IgD-negative memory B cell (primary cell): Measurements from ENCODE around the gene MTIF3. TPM values are rescaled to one million over a fixed set of nuclear protein-coding genes. Genes with fewer than 3 reads are reported as not detected.

ENCODE experiments used
- H3K27ac Mint-ChIP-seq, 3 donors: one replicate each; pipeline ENCODE4 v1.8.0; 2020 to 2022; ENCODE audit warnings: mild to moderate bottlenecking in 3 of 3, mixed read lengths in 3 of 3, moderate library complexity in 1 of 3
- H3K27me3 Mint-ChIP-seq: one replicate; pipeline ENCODE4 v1.8.0; 2021; ENCODE audit warnings: mixed read lengths
- H3K36me3 Mint-ChIP-seq: one replicate; pipeline ENCODE4 v1.8.0; 2020; ENCODE audit warnings: mild to moderate bottlenecking, mixed read lengths
- H3K4me1 Mint-ChIP-seq, 3 donors: one replicate each; pipeline ENCODE4 v1.8.0; 2020 to 2022; ENCODE audit warnings: mixed read lengths in 3 of 3, mild to moderate bottlenecking in 1 of 3
- H3K4me3 Mint-ChIP-seq, 4 donors: one replicate each; pipeline ENCODE4 v1.8.0; 2020 to 2022; ENCODE audit warnings: mild to moderate bottlenecking in 4 of 4, mixed read lengths in 4 of 4, moderate library complexity in 3 of 4
- H3K9me3 Mint-ChIP-seq, 3 donors: one replicate each; pipeline ENCODE4 v1.8.0; 2020 to 2021; ENCODE audit warnings: mixed read lengths in 3 of 3, mild to moderate bottlenecking in 1 of 3
- polyA plus RNA-seq: library from polyadenylated mRNA; unstranded; fragments of 300-500 nt; fragmentation: Illumina TruSeq; gene quantifications from one replicate; pipeline ENCODE4 v1.2.3, GENCODE V29; 2021

The MTIF3 gene
- polyA plus RNA-seq, 1 donor from 2014 or later: 110 TPM

GRCh38 chr13:27472941-27473340, 22.6 kb upstream of the MTIF3 start:
- Mint-ChIP-seq H3K4me3 (no peak overlapping the region), H3K27ac (peak overlapping the region in 2 of 3 donors; percentile 32 to 77), H3K4me1 (peaks cover 12 to 18% (median 16%) of the 10 kb centered on the region in 3 donors), H3K36me3 (peaks cover 3% of the 10 kb centered on the region), H3K27me3 (no peaks in the 10 kb centered on the region), H3K9me3 (no peaks in the 10 kb centered on the region)

- no peaks in the 10 kb centered on the region for H3K27me3 Mint-ChIP-seq
- no peak overlapping the region for H3K4me3 Mint-ChIP-seq
- H3K36me3 Mint-ChIP-seq: peaks cover 3% of the 10 kb centered on the region
- peaks cover 7 to 13% (median 11%) of the 10 kb centered on the region in 3 donors for H3K4me1 Mint-ChIP-seq
- H3K27ac Mint-ChIP-seq: peak overlapping the region in 2 of 3 donors; percentile 32 to 77
- H3K9me3 Mint-ChIP-seq: no peaks in the 10 kb centered on the region
These were observed 22.1 kb upstream of the MTIF3 start for GRCh38 chr13:27472441-27472840.

GRCh38 chr13:27470075-27470820, 19.9 kb upstream of the MTIF3 start:
- H3K27ac Mint-ChIP-seq: no peak overlapping the region
- no peak overlapping the region for H3K4me3 Mint-ChIP-seq
- peaks cover 3% of the 10 kb centered on the region for H3K36me3 Mint-ChIP-seq
- H3K4me1 Mint-ChIP-seq: peaks cover 0 to 4% (median 0%) of the 10 kb centered on the region in 3 donors
- no peaks in the 10 kb centered on the region for H3K27me3 Mint-ChIP-seq
- no peaks in the 10 kb centered on the region for H3K9me3 Mint-ChIP-seq

GRCh38 chr13:27466513-27466912, 16.1 kb upstream of the MTIF3 start:
- H3K4me3 Mint-ChIP-seq: no peak overlapping the region
- H3K27me3 Mint-ChIP-seq: no peaks in the 10 kb centered on the region
- peaks cover 0 to 11% (median 4%) of the 10 kb centered on the region in 3 donors for H3K4me1 Mint-ChIP-seq
- H3K9me3 Mint-ChIP-seq: no peaks in the 10 kb centered on the region
- H3K27ac Mint-ChIP-seq: no peak overlapping the region
- no peaks in the 10 kb centered on the region for H3K36me3 Mint-ChIP-seq

- H3K27me3 Mint-ChIP-seq: no peaks in the 10 kb centered on the region
These were observed 15.2 kb upstream of the MTIF3 start for GRCh38 chr13:27465611-27466010.

GRCh38 chr13:27463500-27463899, 13.1 kb upstream of the MTIF3 start:
- Mint-ChIP-seq H3K27ac (no peak overlapping the region), H3K36me3 (no peaks in the 10 kb centered on the region), H3K4me1 (peaks cover 4 to 13% (median 4%) of the 10 kb centered on the region in 3 donors), H3K4me3 (no peak overlapping the region), H3K27me3 (no peaks in the 10 kb centered on the region), H3K9me3 (no peaks in the 10 kb centered on the region)

More at GRCh38 chr13:27465611-27466010, 15.2 kb upstream of the MTIF3 start:
- Mint-ChIP-seq H3K36me3 (no peaks in the 10 kb centered on the region), H3K4me1 (peaks cover 0 to 13% (median 4%) of the 10 kb centered on the region in 3 donors), H3K9me3 (no peaks in the 10 kb centered on the region), H3K4me3 (no peak overlapping the region), H3K27ac (no peak overlapping the region)

GRCh38 chr13:27461940-27462584, 11.7 kb upstream of the MTIF3 start:
- H3K27ac Mint-ChIP-seq: no peak overlapping the region
- no peaks in the 10 kb centered on the region for H3K36me3 Mint-ChIP-seq

GRCh38 chr13:27455331-27455855, 5.0 kb upstream of the MTIF3 start:
- Mint-ChIP-seq H3K4me3 (peak overlapping the region; percentile 78 to 90 (median 88)), H3K36me3 (peaks cover 3% of the 10 kb centered on the region), H3K27me3 (no peaks in the 10 kb centered on the region), H3K27ac (peak overlapping the region; percentile 85 to 92 (median 92)), H3K9me3 (no peaks in the 10 kb centered on the region), H3K4me1 (peaks cover 15 to 28% (median 23%) of the 10 kb centered on the region in 3 donors)

More at GRCh38 chr13:27461940-27462584, 11.7 kb upstream of the MTIF3 start:
- Mint-ChIP-seq H3K9me3 (no peaks in the 10 kb centered on the region), H3K4me3 (no peak overlapping the region), H3K27me3 (no peaks in the 10 kb centered on the region), H3K4me1 (peaks cover 4 to 13% (median 4%) of the 10 kb centered on the region in 3 donors)

- Mint-ChIP-seq H3K4me3 (peak overlapping the region; percentile 92 to 97 (median 96)), H3K4me1 (peaks cover 42 to 47% (median 47%) of the 10 kb centered on the region in 3 donors), H3K9me3 (no peaks in the 10 kb centered on the region), H3K36me3 (peaks cover 13% of the 10 kb centered on the region), H3K27me3 (no peaks in the 10 kb centered on the region), H3K27ac (peak overlapping the region; percentile 93 to 98 (median 98))
These were observed 632 bp upstream of the MTIF3 start for GRCh38 chr13:27450921-27451471.

- Mint-ChIP-seq H3K4me1 (peaks cover 44 to 46% (median 46%) of the 10 kb centered on the region in 3 donors), H3K27me3 (no peaks in the 10 kb centered on the region), H3K36me3 (peaks cover 10% of the 10 kb centered on the region), H3K4me3 (peak overlapping the region; percentile 92 to 97 (median 96)), H3K27ac (peak overlapping the region; percentile 93 to 98 (median 98)), H3K9me3 (no peaks in the 10 kb centered on the region)
These were observed 1.2 kb downstream of the MTIF3 start for GRCh38 chr13:27449081-27449603.

- H3K4me1 Mint-ChIP-seq: peaks cover 44 to 46% (median 46%) of the 10 kb centered on the region in 3 donors
- H3K4me3 Mint-ChIP-seq: peak overlapping the region in 3 of 4 donors; percentile 25 to 97 (median 86)
- no peaks in the 10 kb centered on the region for H3K27me3 Mint-ChIP-seq
- H3K36me3 Mint-ChIP-seq: peaks cover 10% of the 10 kb centered on the region
- no peaks in the 10 kb centered on the region for H3K9me3 Mint-ChIP-seq
- H3K27ac Mint-ChIP-seq: peak overlapping the region in 2 of 3 donors; percentile 53 to 80
These were observed 2.1 kb downstream of the MTIF3 start for GRCh38 chr13:27448308-27448707.

GRCh38 chr13:27446986-27447583, 3.3 kb downstream of the MTIF3 start:
- Mint-ChIP-seq H3K4me1 (peaks cover 51 to 55% (median 53%) of the 10 kb centered on the region in 3 donors), H3K27me3 (no peaks in the 10 kb centered on the region), H3K36me3 (peaks cover 17% of the 10 kb centered on the region)

GRCh38 chr13:27442797-27443196, 7.6 kb downstream of the MTIF3 start:
- Mint-ChIP-seq H3K27me3 (no peaks in the 10 kb centered on the region), H3K4me3 (peak overlapping the region in 1 of 4 donors; percentile 56), H3K4me1 (peaks cover 48 to 54% (median 50%) of the 10 kb centered on the region in 3 donors), H3K36me3 (peaks cover 25% of the 10 kb centered on the region), H3K27ac (peak overlapping the region; percentile 10 to 27 (median 21)), H3K9me3 (no peaks in the 10 kb centered on the region)

More at GRCh38 chr13:27446986-27447583, 3.3 kb downstream of the MTIF3 start:
- peak overlapping the region; percentile 94 to 98 (median 95) for H3K27ac Mint-ChIP-seq
- H3K4me3 Mint-ChIP-seq: peak overlapping the region; percentile 75 to 93 (median 84)
- no peaks in the 10 kb centered on the region for H3K9me3 Mint-ChIP-seq

GRCh38 chr13:27442071-27442647, 8.2 kb downstream of the MTIF3 start:
- Mint-ChIP-seq H3K4me3 (peak overlapping the region; percentile 2 to 56 (median 31)), H3K27ac (peak overlapping the region; percentile 10 to 84 (median 27)), H3K4me1 (peaks cover 42 to 52% (median 45%) of the 10 kb centered on the region in 3 donors), H3K27me3 (no peaks in the 10 kb centered on the region), H3K9me3 (no peaks in the 10 kb centered on the region), H3K36me3 (peaks cover 24% of the 10 kb centered on the region)
